Hematopoietic multipotent progenitor cell (in vitro differentiated cells): Measurements from ENCODE around the gene GPC5. TPM values are rescaled to one million over a fixed set of nuclear protein-coding genes. Genes with fewer than 3 reads are reported as not detected.
A peak's percentile ranks its signal among the peaks of the same experiment; 100 is the strongest.
"Not testable (repeated sequence)": the region's sequence is repeated elsewhere in the genome, so short reads cannot be mapped to it uniquely, and the experiment has no call there.

Experiments used
- DNase-seq, 3 donors: peaks; one replicate each; pipeline ENCODE4 v3.0.0-alpha.2; 2011 to 2015; ENCODE audit warnings: low read depth in 2 of 3, low spot score in 2 of 3
- total RNA-seq: library from RNA; depleted of rRNA; stranded (reverse); fragments of >200 nt; gene quantifications from one replicate; pipeline ENCODE4 v1.2.3, GENCODE V29; 2012

GPC5 gene
- total RNA-seq, 1 donor = 18.3 TPM

DNA sequence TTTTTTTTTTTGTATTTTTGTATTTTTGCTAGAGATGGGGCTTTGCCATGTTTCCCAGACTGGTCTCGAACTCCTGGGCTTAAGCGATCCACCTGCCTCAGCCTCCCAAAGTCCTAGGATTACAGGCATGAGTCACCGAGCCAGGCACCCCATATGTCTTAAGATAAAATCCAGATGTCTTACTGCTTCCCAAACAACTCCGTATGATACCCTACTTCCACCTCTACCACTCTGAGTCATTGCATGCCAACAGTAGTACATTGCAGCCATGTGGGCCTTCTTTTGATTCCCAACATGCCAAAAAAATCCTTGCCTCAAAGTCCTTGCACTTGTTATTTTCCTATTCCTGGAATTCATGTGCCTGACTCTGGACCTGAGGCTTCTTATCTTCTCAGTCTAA is 799.2 kb downstream of the GPC5 start:
- no peak for DNase-seq

DNA sequence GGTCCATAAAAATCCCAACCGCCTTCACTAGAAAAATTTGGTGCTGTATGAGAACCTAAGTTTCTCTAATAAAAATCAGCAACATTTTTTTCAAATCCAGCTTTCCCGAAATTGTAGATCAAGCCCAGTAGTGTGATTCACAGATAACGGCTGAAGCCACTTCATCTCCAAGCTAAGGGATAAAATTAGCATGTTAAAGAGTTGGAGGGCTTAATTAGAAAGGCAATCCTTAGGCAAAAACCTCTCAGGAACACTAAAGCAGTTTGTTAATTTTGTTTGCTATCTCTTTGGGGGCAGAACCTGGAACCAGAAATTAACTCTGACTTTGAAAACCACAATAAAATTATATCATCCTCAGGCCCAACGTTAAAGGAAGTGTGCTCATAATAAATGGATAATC is 820.2 kb downstream of the GPC5 start:
- DNase-seq = no peak

DNA sequence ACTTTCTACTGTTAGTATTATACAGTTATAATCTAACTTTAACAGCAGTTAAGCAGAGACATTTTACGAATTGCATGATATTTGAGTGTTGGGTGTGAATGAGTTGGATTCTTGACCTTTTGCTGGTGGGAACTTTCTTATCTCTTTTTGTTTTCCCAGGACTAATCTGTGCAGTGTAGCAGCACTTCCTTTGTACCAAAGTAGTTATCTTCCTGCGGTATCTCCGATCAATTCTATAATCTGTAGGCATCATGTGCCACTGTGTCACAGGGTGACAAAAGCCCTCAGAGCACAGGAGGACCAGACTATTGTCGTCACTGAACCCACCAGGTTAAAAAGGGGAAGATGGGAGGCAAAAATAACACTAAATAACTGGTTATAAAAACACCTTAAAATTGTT is 823.5 kb downstream of the GPC5 start:
- DNase-seq = no peak

DNA sequence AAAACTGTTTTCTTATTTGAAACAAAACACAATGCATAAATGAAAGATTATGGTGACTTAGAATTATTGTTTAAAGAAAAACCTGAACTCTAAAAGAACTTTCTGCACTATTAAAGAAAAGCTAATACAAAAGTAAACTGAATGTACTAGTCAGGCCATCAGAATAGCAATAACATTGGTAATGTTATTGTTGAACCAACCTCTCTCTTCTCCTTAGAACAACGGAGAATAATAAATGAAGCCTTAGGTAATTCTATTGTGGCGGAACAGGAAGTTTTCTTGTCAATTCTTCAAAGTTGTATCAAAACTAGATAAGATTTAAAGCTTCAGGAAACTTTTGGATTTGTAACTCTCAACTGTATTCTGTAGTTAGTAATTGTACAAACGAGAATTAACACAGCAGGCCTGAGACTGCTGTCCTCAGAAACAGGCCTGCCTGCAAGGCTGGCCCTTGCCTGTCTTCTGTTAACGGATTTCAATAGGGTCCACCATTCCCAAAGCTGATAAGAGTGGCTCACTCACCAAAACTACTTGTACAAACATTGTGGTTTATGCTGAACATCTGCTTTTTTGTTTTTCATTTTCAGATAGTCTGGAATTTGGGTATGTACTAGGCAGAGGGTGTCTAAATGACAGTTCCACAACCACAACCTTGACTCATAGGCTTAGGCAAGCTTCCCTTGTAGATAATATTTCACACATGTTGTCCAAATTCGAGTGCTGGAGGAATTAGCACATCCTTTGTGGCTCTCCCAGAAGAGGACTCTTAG is 825.8 kb downstream of the GPC5 start:
- peak in 1 of 3 donors; percentile 4 for DNase-seq

DNA sequence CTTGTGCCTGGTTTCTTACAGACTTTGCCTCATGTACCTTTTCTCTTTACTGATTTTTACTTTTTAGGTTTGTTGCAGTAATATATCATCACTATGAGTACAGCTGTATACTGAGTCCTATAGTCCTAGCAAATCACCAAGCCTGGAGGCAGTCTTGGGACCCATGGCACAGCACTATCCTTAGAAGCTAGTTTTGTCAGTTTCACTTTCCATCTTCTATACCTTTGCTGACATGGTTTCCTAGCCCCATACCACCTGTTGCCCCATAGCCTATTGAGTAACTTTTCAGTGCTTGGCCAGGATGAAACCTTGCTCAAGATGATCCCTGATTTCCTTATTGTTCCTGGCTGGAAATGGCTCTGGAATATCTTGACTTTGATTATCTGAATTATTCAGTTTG is 826.4 kb downstream of the GPC5 start:
- no peak for DNase-seq

DNA sequence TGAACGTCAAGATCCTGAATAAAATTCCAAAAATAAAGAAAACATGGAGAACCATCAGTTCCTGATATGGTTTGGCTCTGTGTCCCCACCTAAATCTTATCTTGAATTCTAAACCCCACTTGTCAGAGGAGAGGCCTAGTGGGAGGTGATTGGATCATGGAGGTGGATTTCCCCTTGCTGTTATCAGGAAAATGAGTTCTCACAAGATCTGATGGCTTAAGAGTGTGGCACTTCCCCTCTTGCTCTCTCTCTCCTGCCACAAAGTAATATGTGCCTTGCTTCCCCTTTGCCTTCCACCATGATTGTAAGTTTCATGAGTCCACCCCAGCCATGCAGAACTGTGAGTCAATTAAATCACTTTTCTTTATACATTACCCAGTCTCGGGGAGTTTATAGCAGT is 827.4 kb downstream of the GPC5 start:
- no peak for DNase-seq

DNA sequence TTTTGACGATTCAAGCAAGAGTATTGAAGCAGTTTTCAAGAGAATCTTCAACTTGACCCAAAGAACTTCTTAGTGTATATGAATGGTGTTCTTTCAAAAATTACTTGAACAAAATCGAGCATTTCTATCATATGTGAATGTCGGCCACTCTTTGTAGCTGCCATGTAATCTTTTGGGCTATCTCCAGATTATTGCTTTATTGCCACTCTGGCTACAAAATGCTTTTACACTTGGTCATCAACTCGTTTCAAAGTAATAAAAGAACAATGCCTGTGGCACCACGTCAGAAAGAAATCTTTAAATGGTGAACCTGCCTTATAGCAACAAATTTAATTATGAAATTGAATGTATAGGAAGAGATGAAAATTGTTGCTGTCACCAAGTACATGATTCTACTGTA is 834.5 kb downstream of the GPC5 start:
- DNase-seq = no peak

DNA sequence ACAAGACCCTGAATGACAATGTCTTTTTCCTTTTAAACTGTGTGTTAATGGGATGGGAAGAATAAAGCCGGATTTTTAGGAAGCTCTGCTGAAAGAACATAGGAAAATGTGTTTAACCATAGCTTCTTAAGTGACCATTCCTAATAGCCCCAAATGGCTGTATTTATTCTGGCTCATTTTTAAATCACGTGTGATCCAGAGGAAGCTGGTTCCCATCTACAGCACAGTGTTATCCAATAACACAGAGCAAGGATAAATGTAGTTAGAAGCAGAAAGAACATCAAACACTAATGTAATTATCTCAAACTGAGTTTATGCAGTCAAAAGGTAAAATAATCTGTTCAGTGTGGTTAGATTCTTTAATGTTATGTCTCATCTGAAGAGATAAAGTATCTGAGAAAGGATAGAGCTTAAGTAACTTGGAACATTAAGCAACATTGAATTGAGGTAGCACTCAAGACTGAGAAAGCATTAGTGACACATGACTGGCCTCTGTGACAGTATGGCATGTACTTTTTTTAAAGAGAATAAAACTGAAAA is 853.3 kb downstream of the GPC5 start:
- DNase-seq = no peak

DNA sequence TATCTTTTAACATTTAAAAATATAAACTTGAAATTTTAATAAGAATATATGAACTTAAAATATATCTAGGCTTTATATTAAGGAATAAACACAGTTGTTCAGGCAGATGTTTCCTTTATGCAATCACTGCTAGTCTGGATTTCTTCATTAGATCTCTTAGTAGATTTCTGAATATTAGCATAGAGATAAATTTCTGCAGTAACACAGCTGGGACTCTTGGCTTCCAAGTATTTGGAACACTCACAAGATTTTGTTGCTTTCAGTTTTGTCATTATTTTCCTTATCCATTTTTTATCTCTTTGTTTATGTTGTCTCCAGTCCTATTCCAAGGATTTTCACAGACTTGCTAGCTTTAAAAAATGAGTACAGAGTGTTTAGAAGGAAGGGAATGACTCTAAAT is 857.1 kb downstream of the GPC5 start:
- DNase-seq = no peak

DNA sequence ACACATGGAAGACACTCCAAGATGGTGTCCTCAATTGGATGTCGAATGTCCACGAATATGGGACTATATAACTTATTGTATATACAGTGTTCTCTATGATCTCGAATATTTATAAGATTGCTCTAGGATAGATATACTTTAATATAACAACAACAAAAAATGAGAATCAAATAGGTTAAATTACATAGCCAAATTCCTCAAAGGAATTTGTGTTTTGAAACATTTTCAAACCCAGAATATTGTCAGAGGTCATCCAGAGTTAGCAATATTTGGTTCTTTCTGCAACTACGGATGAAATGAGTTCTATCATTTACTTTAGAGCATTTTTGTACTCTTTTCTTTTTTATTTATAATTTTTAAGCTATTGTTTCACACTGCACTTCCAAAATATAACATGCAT is 857.8 kb downstream of the GPC5 start:
- DNase-seq = no peak

DNA sequence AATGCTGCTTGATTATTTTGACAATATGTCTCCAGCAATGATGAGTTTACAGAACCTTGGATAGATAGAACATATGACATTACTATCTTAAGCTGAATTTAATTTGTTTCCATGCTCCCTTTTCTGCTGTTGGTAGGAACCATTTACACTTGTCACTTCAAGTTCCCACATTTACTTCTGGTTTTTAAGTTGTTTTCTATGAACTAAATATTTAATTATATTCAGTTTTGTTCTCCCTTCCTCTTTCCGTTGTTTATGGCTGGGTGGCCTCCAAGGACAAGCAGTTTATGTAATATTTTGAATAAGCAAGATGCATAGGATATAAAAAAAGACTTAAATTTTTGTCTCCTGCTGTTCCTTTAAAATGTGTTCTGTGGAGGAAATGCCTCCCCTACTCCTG is 860.6 kb downstream of the GPC5 start:
- no peak for DNase-seq

DNA sequence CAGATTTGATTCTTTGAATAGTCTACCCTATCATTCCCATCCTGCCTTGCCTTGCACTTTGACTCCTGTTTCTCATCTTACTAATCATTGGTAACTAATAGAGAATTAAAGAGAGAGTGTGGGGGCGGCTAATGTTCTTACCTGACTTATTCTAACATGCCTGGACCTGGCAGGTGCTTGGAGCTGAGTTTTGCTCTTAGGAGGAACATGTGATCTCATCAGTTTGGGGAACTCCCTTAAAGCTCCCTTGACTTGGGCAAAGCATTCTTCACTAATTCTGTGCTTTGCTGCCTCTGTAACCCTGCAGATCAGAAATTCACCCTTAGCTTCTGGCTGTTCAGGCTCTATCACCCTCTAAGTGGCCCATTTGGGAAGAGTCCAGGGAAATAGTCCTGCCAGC is 861.1 kb downstream of the GPC5 start:
- no peak for DNase-seq

DNA sequence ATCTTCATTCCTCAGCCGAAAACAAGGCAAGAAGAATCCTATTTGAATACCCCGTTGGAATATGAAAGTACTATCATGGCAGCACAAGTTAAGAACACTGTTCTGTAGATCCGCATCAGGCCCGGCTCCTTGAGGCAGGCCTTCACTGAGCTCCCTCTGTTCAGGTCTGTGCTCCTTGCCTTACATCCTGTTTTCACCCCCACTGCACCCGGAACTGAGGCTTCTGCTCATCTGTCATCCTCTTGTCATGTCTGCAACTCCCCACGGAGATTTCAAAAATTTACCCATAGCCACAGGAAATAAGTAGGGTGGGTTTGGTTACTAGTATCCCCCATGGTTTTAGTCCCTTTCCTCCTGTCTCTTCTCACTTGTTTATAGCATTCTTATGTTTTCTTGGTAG is 861.9 kb downstream of the GPC5 start:
- DNase-seq = no peak

DNA sequence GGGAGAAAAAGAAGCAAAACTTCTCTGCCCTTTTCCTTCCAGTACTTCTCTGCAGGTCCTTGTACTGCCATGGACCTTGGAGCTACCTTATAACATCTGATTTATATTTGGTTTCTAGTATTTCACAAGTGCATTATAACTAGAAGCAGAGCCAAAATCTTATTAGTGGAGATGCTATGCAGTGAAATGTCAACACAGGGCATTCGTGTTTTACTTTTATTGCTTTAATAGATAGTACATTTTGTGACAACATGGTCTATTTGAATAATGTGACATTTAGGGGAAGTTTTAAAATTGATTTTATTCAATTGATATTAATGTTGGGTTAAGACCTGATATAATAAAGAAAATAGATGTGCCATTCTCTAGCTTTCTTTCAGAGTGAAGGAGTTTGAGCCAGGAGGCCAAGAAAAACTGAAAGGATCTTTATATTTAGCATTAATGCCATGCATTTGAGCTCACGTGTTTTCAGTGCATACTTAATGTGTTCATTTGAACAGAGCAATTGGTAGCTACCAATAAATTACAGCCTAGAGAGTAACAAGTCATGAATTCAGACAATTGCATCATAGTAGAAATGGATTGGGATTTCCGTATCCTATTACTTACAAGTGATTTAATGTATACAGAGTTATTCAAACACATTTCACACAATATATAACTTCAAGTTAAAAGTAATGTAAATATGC is 863.8 kb downstream of the GPC5 start:
- DNase-seq = no peak

DNA sequence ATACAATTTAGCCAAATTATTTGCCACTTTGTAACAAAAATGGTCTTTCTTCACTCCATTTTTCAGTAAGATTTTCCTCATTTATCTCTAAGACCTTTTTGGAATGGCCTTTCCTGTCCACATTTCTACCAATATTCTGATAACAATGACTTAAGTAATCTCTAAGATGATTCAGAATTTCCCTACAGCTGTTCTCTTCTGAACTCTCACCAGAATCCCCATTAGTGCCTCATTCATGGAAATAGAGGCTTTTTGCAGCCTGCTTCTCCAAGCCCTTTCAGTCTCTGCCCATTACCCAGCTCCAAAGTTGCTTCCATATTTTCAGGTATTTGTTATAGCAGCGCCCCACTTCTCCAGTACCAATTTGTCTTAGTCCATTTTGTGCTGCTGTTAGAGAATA is 867.0 kb downstream of the GPC5 start:
- DNase-seq = no peak

DNA sequence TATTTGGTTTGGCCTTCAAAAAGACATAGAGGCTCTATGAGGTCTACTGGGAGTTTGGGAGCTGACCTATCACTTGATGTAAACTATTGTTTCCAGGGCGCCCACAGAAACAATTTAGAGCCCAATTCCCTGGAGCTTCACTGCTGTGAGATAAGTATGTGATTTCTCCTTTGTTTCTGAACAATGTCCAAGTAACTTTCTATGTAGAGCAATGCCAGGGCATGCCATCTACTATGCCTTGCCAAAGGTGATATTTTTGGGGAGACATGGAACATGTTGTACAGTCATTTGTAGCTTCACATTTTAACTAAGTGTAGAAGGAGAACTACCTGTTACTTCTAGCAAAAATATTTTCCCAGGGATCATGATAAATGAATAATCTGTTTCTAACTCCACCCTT is 872.6 kb downstream of the GPC5 start:
- no peak for DNase-seq

DNA sequence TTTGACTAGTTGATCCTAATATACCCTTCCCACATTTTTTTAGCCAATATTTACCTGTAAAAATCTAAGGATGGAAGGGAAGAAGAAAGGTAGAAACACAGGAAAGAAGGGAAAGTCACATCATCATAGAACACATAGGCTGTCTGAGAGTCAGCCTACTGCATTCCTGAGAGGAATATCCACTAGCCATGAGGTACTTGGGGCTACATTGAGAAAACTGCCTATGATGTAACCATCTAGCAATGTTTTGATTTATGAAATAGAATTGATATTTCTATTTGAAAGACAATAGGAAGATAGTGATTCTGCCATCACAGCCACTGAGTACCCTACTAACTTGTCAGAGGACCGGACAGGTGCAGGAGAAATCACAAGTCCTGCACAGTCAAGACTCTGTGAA is 873.8 kb downstream of the GPC5 start:
- DNase-seq = no peak

DNA sequence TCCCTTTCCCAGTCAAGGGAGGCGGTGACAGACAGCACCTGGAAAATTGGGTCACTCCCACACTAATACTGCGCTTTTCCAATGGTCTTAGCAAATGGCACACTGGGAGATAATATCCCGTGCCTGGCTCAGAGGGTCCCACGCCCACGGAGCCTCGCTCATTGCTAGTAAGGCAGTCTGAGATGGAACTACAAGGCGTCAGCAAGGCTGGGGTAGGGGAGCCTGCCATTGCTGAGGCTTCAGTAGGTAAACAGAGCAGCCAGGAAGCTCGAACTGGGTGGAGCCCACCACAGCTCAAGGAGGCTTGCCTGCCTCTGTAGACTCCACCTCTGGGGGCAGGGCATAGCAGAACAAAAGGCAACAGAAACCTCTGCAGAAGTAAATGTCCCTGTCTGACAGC is 882.6 kb downstream of the GPC5 start:
- DNase-seq = not testable (repeated sequence)

DNA sequence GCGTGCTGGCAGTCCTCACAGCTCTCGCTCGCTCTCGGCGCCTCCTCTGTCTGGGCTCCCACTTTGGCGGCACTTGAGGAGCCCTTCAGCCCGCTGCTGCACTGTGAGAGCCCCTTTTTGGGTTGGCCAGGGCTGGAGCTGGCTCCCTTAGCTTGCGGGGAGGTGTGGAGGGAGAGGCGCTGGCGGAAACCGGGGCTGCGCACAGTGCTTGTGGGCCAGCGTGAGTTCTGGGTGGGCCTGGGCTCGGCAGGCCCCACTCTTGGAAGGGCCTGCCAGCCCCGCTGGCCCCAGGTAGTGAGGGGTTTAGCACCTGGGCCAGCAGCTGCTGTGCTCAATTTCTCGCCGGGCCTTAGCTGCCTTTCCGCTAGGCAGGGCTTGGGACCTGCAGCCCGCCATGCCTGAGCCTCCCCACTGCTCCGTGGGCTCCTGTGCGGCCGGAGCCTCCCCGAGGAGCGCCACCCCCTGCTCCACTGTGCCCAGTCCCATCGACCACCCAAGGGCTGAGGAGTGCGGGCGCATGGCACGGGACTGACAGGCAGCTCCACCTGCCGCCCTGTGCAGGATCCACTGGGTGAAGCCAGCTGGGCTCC is 892.4 kb downstream of the GPC5 start:
- DNase-seq = not testable (repeated sequence)

DNA sequence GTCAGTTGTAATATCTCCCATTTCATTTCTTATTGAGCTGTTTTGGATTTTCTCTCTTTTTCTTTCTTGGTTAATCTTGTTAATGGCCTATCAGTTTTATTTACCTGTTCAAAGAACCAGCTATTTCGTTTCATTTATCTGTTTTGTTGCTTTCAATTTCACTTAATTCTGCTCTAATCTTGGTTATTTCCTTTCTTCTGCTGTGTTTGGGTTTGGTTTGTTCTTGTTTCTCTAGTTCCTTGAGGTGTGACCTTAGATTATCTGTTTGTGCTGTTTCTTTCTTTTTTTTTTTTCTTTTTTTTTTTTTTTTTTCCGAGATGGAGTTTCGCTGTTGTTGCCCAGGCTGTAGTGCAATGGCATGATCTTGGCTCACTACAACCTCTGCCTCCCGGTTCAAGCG is 896.1 kb downstream of the GPC5 start:
- DNase-seq = not testable (repeated sequence)

DNA sequence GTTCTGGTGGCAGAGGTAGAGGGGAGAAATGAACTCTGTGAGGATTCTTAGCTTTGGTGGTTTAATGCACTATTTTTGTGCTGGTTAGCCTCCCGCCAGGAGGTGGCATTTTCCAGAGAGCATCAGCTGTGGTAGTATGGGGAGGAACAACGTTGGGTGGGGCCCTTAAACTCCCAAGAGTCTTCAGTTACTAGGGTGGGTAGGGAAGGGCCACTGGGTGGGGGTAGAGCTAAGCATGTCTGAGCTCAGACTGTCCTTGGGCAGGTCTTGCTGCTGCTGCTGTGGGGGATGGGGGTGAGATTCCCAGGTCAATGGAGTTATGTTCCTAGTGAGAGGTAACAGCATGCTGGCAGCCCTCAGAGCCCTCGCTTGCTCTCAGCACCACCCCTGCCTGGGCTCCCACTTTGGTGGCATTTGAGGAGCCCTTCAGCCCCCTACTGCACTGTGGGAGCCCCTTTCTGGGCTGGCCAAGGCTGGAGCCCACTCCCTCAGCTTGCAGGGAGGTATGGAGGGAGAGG is 897.8 kb downstream of the GPC5 start:
- DNase-seq = not testable (repeated sequence)
